Measurements from ENCODE around the gene SUPT20H. TPM values are rescaled to one million over a fixed set of nuclear protein-coding genes. Genes with fewer than 3 reads are reported as not detected.

The SUPT20H gene
- total RNA-seq, 1 donor from 2014 or later, result 86.0 TPM

Other genes with a start within 250 kb of the SUPT20H start
- 13.8 and 15.1 TPM in 2 replicates for gene RFXAP, start 240.5 kb downstream of the SUPT20H start, total RNA-seq
- gene SMAD9, start 139.4 kb downstream of the SUPT20H start, total RNA-seq, result 0.02 TPM in 1 of 2 replicates, not detected in the other
- 40.6 and 41.7 TPM in 2 replicates for gene ALG5, start 60.3 kb downstream of the SUPT20H start, total RNA-seq
- gene EXOSC8, start 58.9 kb downstream of the SUPT20H start, total RNA-seq, result 80.1 and 92.1 TPM in 2 replicates
- not detected in 2 replicates for gene CSNK1A1L, start 46.0 kb upstream of the SUPT20H start, total RNA-seq